HL-60 (cell line): Measurements from ENCODE around the gene BCAS3.

Source experiments
- CTCF ChIP-seq: IDR thresholded peaks from one replicate; pipeline ENCODE4 v1.5.1; 2011; ENCODE audit warnings: low read length, control low read depth, inconsistent platforms; ENCODE audit not compliant: insufficient read depth
- REST ChIP-seq: IDR thresholded peaks from 2 replicates; pipeline ENCODE4 v1.6.1; 2012; ENCODE audit warnings: low read depth; ENCODE audit not compliant: insufficient replicate concordance

- no peak for TF ChIP-seq REST
- TF ChIP-seq CTCF: no peak
Measured at GRCh38 chr17:60790205-60790604, 112.6 kb downstream of the BCAS3 start.
